PC-3 (cell line): ENCODE data around the gene COL4A6.

Source experiments
- CTCF ChIP-seq: fragments of 300-600 bp; sonication (generic); conservative IDR thresholded peaks from 2 replicates; pipeline ENCODE4 v1.5.1; 2017; ENCODE audit warnings: antibody characterized with exemption, low read depth, mild to moderate bottlenecking, low read length
- EZH2 ChIP-seq: fragments of 300-600 bp; sonication (generic); IDR thresholded peaks from one replicate; pipeline ENCODE4 v1.6.1; 2017; ENCODE audit warnings: antibody characterized with exemption, mild to moderate bottlenecking, low read length; ENCODE audit not compliant: unreplicated experiment
- EZH2phosphoT487 ChIP-seq: fragments of 300-600 bp; sonication (generic); IDR thresholded peaks from 2 replicates; pipeline ENCODE4 v1.6.1; 2018; ENCODE audit warnings: mild to moderate bottlenecking, antibody characterized with exemption, low read length, borderline replicate concordance

GRCh38 chrX:108438110-108438623, at the start of gene COL4A6:
- TF ChIP-seq CTCF (no peak), EZH2 (no peak), EZH2phosphoT487 (no peak)
